ENCODE measurements around the gene TSPAN14. TPM values are rescaled to one million over a fixed set of nuclear protein-coding genes. Genes with fewer than 3 reads are reported as not detected.

Gene TSPAN14
- polyA plus RNA-seq, 3 donors, result 123 to 160 (median 146) TPM

DNA sequence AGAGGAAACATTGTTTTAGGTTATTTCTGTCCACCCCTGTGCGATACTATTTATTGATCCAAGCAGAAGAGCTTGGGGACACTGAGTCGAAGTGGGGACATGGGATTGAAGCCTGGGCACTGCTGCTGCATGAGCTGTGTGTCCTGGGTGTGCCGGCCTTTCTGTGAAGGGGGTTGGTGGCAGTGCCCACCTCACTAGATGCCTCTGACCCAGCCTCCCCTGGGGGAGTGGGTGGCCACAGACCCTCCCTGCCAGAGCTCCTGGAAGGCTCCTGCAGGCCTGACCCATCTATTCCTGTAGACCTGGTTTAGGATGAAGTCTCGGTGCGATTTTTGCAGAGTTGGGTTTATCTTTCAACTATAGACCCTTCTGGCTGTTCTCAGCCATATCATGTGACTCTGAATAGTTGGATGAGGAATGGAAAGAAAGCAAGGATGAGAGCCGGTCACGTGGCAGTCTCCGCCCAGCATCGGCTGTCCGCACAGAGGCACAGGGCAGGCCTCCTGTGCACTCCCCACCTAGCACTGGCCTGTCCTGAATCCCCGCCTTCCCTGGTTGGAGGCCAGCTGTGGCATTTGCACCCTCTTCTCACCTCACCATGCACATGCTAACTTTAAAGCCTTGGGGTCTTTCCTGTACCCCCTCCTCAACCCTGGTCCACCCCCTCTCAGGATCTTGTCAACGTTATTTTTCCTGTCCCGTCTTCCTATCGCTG lies 66.0 kb downstream of the TSPAN14 start:
- Histone ChIP-seq H3K27me3 (ENCODE audit: control insufficient read depth in 2 of 2, insufficient read depth in 2 of 2, low read length in 2 of 2) (no peaks in the 10 kb centered on the region), H3K79me2 (ENCODE audit: insufficient read depth, low read length) (peaks cover 14% of the 10 kb centered on the region), H3K9ac (ENCODE audit: insufficient read depth, low read length, poor library complexity, severe bottlenecking) (no peak overlapping the region), H3K9me3 (replicated peaks in 1 of 2; ENCODE audit: control insufficient read depth in 1 of 2, insufficient read depth in 1 of 2, low read length in 2 of 2) (no peaks in the 10 kb centered on the region), H4K20me1 (ENCODE audit: insufficient read depth, low read length) (peaks cover 89% of the 10 kb centered on the region), H3K4me3 (replicated peaks in 1 of 3; ENCODE audit: low read depth in 2 of 3, low read length in 3 of 3) (no peak overlapping the region), H3K4me2 (replicated peaks; ENCODE audit: extremely low read depth, low read length, poor library complexity, severe bottlenecking) (no peak overlapping the region), H3K36me3 (replicated peaks in 1 of 2; ENCODE audit: control insufficient read depth in 1 of 2, insufficient read depth in 2 of 2, low read length in 2 of 2) (peaks cover 63 to 71% of the 10 kb centered on the region in 2 donors), H3K4me1 (ENCODE audit: control insufficient read depth in 1 of 2, insufficient read depth in 2 of 2, low read length in 2 of 2) (peaks cover 18 to 34% of the 10 kb centered on the region in 2 donors), H3K27ac (ENCODE audit: low read depth in 1 of 2, low read length in 2 of 2) (no peak overlapping the region), H2AFZ (ENCODE audit: insufficient read depth, low read depth, low read length, poor library complexity, severe bottlenecking) (no peak overlapping the region)
- peaks cover 63 to 72% of the 10 kb centered on the region in 2 donors for H3K36me3 Mint-ChIP-seq
- no peak overlapping the region for H3K4me3 Mint-ChIP-seq
- intact Hi-C loops (cut with micrococcal nuclease), result no loop called here
- H3K9me3 Mint-ChIP-seq, result peaks cover 0 to 3% (median 0%) of the 10 kb centered on the region in 7 donors
- TF ChIP-seq, protein P1, sequence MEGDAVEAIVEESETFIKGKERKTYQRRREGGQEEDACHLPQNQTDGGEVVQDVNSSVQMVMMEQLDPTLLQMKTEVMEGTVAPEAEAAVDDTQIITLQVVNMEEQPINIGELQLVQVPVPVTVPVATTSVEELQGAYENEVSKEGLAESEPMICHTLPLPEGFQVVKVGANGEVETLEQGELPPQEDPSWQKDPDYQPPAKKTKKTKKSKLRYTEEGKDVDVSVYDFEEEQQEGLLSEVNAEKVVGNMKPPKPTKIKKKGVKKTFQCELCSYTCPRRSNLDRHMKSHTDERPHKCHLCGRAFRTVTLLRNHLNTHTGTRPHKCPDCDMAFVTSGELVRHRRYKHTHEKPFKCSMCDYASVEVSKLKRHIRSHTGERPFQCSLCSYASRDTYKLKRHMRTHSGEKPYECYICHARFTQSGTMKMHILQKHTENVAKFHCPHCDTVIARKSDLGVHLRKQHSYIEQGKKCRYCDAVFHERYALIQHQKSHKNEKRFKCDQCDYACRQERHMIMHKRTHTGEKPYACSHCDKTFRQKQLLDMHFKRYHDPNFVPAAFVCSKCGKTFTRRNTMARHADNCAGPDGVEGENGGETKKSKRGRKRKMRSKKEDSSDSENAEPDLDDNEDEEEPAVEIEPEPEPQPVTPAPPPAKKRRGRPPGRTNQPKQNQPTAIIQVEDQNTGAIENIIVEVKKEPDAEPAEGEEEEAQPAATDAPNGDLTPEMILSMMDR (IDR thresholded peaks at IDR 0.05), result no peak
- peaks cover 53% of the 10 kb centered on the region for H3K4me1 Mint-ChIP-seq
- WGBS (ENCODE audit: insufficient coverage), result 90% methylated on average over 7 of the region's 14 CpGs
- H3K27me3 Mint-ChIP-seq (ENCODE audit: low read depth in 3 of 3), result no peaks in the 10 kb centered on the region
- no peak for DNase-seq
- peak overlapping the region in 6 of 7 donors; percentile 4 to 74 (median 40) for H3K27ac Mint-ChIP-seq

- Histone ChIP-seq H3K79me2 (ENCODE audit: insufficient read depth, low read length) (peaks cover 12% of the 10 kb centered on the region), H3K27ac (ENCODE audit: low read depth in 1 of 2, low read length in 2 of 2) (peak overlapping the region in 1 of 2 donors; percentile 17), H3K9me3 (replicated peaks in 1 of 2; ENCODE audit: control insufficient read depth in 1 of 2, insufficient read depth in 1 of 2, low read length in 2 of 2) (no peaks in the 10 kb centered on the region), H3K4me2 (replicated peaks; ENCODE audit: extremely low read depth, low read length, poor library complexity, severe bottlenecking) (no peak overlapping the region), H3K4me3 (replicated peaks in 1 of 3; ENCODE audit: low read depth in 2 of 3, low read length in 3 of 3) (no peak overlapping the region), H2AFZ (ENCODE audit: insufficient read depth, low read depth, low read length, poor library complexity, severe bottlenecking) (no peak overlapping the region), H3K36me3 (replicated peaks in 1 of 2; ENCODE audit: control insufficient read depth in 1 of 2, insufficient read depth in 2 of 2, low read length in 2 of 2) (peaks cover 55 to 64% of the 10 kb centered on the region in 2 donors), H3K27me3 (ENCODE audit: control insufficient read depth in 2 of 2, insufficient read depth in 2 of 2, low read length in 2 of 2) (no peaks in the 10 kb centered on the region), H4K20me1 (ENCODE audit: insufficient read depth, low read length) (peaks cover 81% of the 10 kb centered on the region), H3K9ac (ENCODE audit: insufficient read depth, low read length, poor library complexity, severe bottlenecking) (no peak overlapping the region), H3K4me1 (ENCODE audit: control insufficient read depth in 1 of 2, insufficient read depth in 2 of 2, low read length in 2 of 2) (peaks cover 24 to 40% of the 10 kb centered on the region in 2 donors)
- Mint-ChIP-seq H3K27me3 (ENCODE audit: low read depth in 3 of 3) (no peaks in the 10 kb centered on the region), H3K4me3 (no peak overlapping the region), H3K27ac (peak overlapping the region in 4 of 7 donors; percentile 6 to 74 (median 33)), H3K9me3 (peaks cover 0 to 3% (median 0%) of the 10 kb centered on the region in 7 donors), H3K36me3 (peaks cover 57 to 64% of the 10 kb centered on the region in 2 donors), H3K4me1 (peaks cover 61% of the 10 kb centered on the region)
- intact Hi-C loops (cut with micrococcal nuclease), result no loop called here
- DNase-seq, result no peak
- TF ChIP-seq, protein P1 (IDR thresholded peaks at IDR 0.05), result no peak
- WGBS (ENCODE audit: insufficient coverage), result 93% methylated on average over 8 of the region's 10 CpGs
Measured at GRCh38 chr10:80520661-80521470, 66.8 kb downstream of the TSPAN14 start.

Data from CD14-positive monocyte (primary cell).